MCF 10A (cell line): ENCODE data around the gene GNB2. TPM values are rescaled to one million over a fixed set of nuclear protein-coding genes. Genes with fewer than 3 reads are reported as not detected.

Experiments
- Bru-seq: library from RNA; stranded (reverse); fragments of 400-500 nt; gene quantifications from one replicate; lab custom pipeline; 2021; lab: Mats Ljungman, UMichigan
- BruChase-seq, 2 experiments: library from RNA; stranded (reverse); fragments of 400-500 nt; gene quantifications; one replicate each; lab custom pipeline; 2021; lab: Mats Ljungman, UMichigan
- BruUV-seq: library from RNA; stranded (reverse); fragments of 400-500 nt; replicated peaks from 2 replicates; lab custom pipeline; 2021; lab: Mats Ljungman, UMichigan
- CTCF ChIA-PET: fragments of 300-600 bp; sonication (Branson Sonifier 250); formaldehyde crosslinking; extraction: SDS; loops from one replicate; lab custom pipeline; 2021; ENCODE audit warnings: antibody characterized with exemption, inconsistent platforms; lab: Yijun Ruan, JAX
- POLR2A ChIA-PET: fragments of 300-600, 350-650 bp; sonication (Branson Sonifier 250); formaldehyde crosslinking; extraction: SDS; loops from one replicate; lab custom pipeline; 2020; ENCODE audit warnings: antibody characterized with exemption, inconsistent platforms; lab: Yijun Ruan, JAX
- DNase-seq: peaks from one replicate; pipeline ENCODE4 v3.0.0-alpha.2; 2018; ENCODE audit not compliant: unreplicated experiment
- H3K27ac Mint-ChIP-seq: one replicate; pipeline ENCODE4 v1.8.0; 2022; ENCODE audit warnings: mild to moderate bottlenecking, low read depth, mixed read lengths; ENCODE audit not compliant: unreplicated experiment
- H3K27me3 Mint-ChIP-seq: one replicate; pipeline ENCODE4 v1.8.0; 2022; ENCODE audit warnings: mixed read lengths; ENCODE audit not compliant: insufficient read depth, unreplicated experiment
- H3K36me3 Mint-ChIP-seq: one replicate; pipeline ENCODE4 v1.8.0; 2022; ENCODE audit warnings: mild to moderate bottlenecking, moderate library complexity, mixed read lengths; ENCODE audit not compliant: insufficient read depth, unreplicated experiment
- H3K4me1 Mint-ChIP-seq: one replicate; pipeline ENCODE4 v1.8.0; 2022; ENCODE audit warnings: mixed read lengths; ENCODE audit not compliant: insufficient read depth, unreplicated experiment
- H3K4me3 Mint-ChIP-seq: one replicate; pipeline ENCODE4 v1.8.0; 2022; ENCODE audit warnings: mild to moderate bottlenecking, moderate library complexity, mixed read lengths; ENCODE audit not compliant: unreplicated experiment
- H3K9me3 Mint-ChIP-seq: one replicate; pipeline ENCODE4 v1.8.0; 2022; ENCODE audit warnings: mixed read lengths; ENCODE audit not compliant: unreplicated experiment
- intact Hi-C: fragments of 100-400 bp; cut with micrococcal nuclease; formaldehyde crosslinking; loops from 2 replicates; pipeline ENCODE4 v1.14.1; 2022
- long read RNA-seq: library from polyadenylated mRNA; stranded (forward); transcript quantifications from one replicate; pipeline ENCODE4 v2.0.0, GENCODE V29; 2022
- total RNA-seq: library from RNA; stranded (reverse); gene quantifications from 2 replicates; pipeline ENCODE4 v1.2.3, GENCODE V29; 2022
- TF ChIP-seq, protein P1 (sequence below): fragments of 200-600 bp; IDR thresholded peaks from one replicate; pipeline ENCODE4 v1.8.0; 2022; ENCODE audit warnings: antibody characterized with exemption, mild to moderate bottlenecking; ENCODE audit not compliant: unreplicated experiment

GNB2 gene
- total RNA-seq (196 and 201 TPM in 2 replicates), Bru-seq, nascent RNA (percentile 62 among the genes with signal in this experiment), BruChase-seq, experiment 1, labeled RNA remaining after a 6-hour chase (percentile 88 among the genes with signal in this experiment), BruChase-seq, experiment 2, labeled RNA remaining after a 2-hour chase (percentile 69 among the genes with signal in this experiment)
- long read RNA-seq, transcript GNB2-211 (6 exons, 1,702 nt) = minor isoform, 14 of 220 reads
- long read RNA-seq, transcript GNB2-201 (10 exons, 1,878 nt) = major isoform, 91 of 220 reads
- long read RNA-seq, partial matches to known transcripts = 103 of 220 reads
- long read RNA-seq, other reads (novel, unspliced or antisense) = 9 of 220 reads

GRCh38 chr7:100673302-100673941, at the start of gene GNB2:
TSS of gene GNB2 (plus strand) at chr7:100673740. CDS start at chr7:100676266, 2,526 bp downstream.
- peaks cover 11% of the 10 kb centered on the region for H3K4me1 Mint-ChIP-seq
- peak within 1 kb of the TSS; percentile 76 for H3K4me3 Mint-ChIP-seq
- POLR2A ChIA-PET = interaction anchor here (0.6 to 1.7 kb wide), 25 partner anchors 10 to 441 kb away, joined by 3 to 23 read pairs (median 4); partner anchors contain the start of genes FBXO24, GIGYF1, LRCH4 and MOSPD3
- intact Hi-C loops = loop anchor here (5.0 kb wide), 2 partner anchors 46 to 196 kb away; partner anchors contain the start of gene TSC22D4
- H3K36me3 Mint-ChIP-seq = peaks cover 20% of the 10 kb centered on the region
- H3K27ac Mint-ChIP-seq = peak within 1 kb of the TSS; percentile 94
- peak; percentile 99 for DNase-seq
- TF ChIP-seq, protein P1, sequence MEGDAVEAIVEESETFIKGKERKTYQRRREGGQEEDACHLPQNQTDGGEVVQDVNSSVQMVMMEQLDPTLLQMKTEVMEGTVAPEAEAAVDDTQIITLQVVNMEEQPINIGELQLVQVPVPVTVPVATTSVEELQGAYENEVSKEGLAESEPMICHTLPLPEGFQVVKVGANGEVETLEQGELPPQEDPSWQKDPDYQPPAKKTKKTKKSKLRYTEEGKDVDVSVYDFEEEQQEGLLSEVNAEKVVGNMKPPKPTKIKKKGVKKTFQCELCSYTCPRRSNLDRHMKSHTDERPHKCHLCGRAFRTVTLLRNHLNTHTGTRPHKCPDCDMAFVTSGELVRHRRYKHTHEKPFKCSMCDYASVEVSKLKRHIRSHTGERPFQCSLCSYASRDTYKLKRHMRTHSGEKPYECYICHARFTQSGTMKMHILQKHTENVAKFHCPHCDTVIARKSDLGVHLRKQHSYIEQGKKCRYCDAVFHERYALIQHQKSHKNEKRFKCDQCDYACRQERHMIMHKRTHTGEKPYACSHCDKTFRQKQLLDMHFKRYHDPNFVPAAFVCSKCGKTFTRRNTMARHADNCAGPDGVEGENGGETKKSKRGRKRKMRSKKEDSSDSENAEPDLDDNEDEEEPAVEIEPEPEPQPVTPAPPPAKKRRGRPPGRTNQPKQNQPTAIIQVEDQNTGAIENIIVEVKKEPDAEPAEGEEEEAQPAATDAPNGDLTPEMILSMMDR = no peak
- no peaks in the 10 kb centered on the region for H3K27me3 Mint-ChIP-seq
- CTCF ChIA-PET = interaction anchor here (0.6 to 1.3 kb wide), 5 partner anchors 15 to 61 kb away, joined by 3 to 5 read pairs (median 4); partner anchors contain the start of genes MOSPD3 and POP7
- BruUV-seq = no TSS peak
- no peaks in the 10 kb centered on the region for H3K9me3 Mint-ChIP-seq

GRCh38 chr7:100623951-100624824, 49.4 kb upstream of the GNB2 start:
- CTCF ChIA-PET = interaction anchor here (0.6 kb wide), 1 partner anchor 521 kb away, joined by 3 read pairs; no protein-coding TSS in a partner anchor
- POLR2A ChIA-PET = interaction anchor here (0.8 kb wide), 1 partner anchor 12 kb away, joined by 4 read pairs; the partner anchor contains the start of gene MOSPD3
- TF ChIP-seq, protein P1 = no peak

GRCh38 chr7:100626055-100626454, 47.5 kb upstream of the GNB2 start:
- ChIA-PET CTCF (interaction anchor here (0.5 to 1.1 kb wide), 4 partner anchors 34 to 173 kb away, joined by 3 read pairs; no protein-coding TSS in a partner anchor), POLR2A (interaction anchor here (0.7 to 2.6 kb wide), 5 partner anchors 14 to 530 kb away, joined by 3 to 7 read pairs (median 4); partner anchors contain the start of genes FBXO24, GNB2, LRCH4 and MOSPD3)
- no TSS peak for BruUV-seq
- H3K9me3 Mint-ChIP-seq = no peaks in the 10 kb centered on the region
- no peak for DNase-seq
- peaks cover 6% of the 10 kb centered on the region for H3K4me1 Mint-ChIP-seq
- intact Hi-C loops = loop anchor here (5.0 kb wide), 1 partner anchor 46 kb away; the partner anchor contains the start of gene GNB2
- TF ChIP-seq, protein P1 = no peak
- no peaks in the 10 kb centered on the region for H3K27me3 Mint-ChIP-seq
- no peaks in the 10 kb centered on the region for H3K36me3 Mint-ChIP-seq
- no peak overlapping the region for H3K27ac Mint-ChIP-seq
- H3K4me3 Mint-ChIP-seq = peak overlapping the region; percentile 53

More at GRCh38 chr7:100623951-100624824, 49.4 kb upstream of the GNB2 start:
- Mint-ChIP-seq H3K4me1 (peaks cover 6% of the 10 kb centered on the region), H3K9me3 (no peaks in the 10 kb centered on the region), H3K27ac (peak overlapping the region; percentile 24), H3K4me3 (no peak overlapping the region), H3K27me3 (no peaks in the 10 kb centered on the region), H3K36me3 (no peaks in the 10 kb centered on the region)
- intact Hi-C loops = no loop called here
- no TSS peak for BruUV-seq
- DNase-seq = no peak
